Measurements from ENCODE around the gene MALRD1.

GRCh38 chr10:19570120-19570519, 521.5 kb downstream of the MALRD1 start:
- no peak for TF ChIP-seq CTCF (IDR thresholded peaks at IDR 0.05)
- TF ChIP-seq POLR2A (IDR thresholded peaks at IDR 0.05) = no peak

Measured in lower leg skin (tissue), 3 donors.